Testis (tissue), 2 donors: Measurements from ENCODE around the gene SHISA6.

Experiments
- POLR2A ChIP-seq: fragments of 450-650 bp; IDR thresholded peaks from one replicate; pipeline ENCODE4 v1.6.1; 2017; ENCODE audit warnings: antibody characterized with exemption, mild to moderate bottlenecking, moderate library complexity
- TF ChIP-seq, protein P1 (sequence below), 3 experiments: fragments of 450-650 bp in 2 of 3; fragments of 200-600 bp in 1 of 3; sonication (generic) in 1 of 3; IDR thresholded peaks; one replicate each; pipeline ENCODE4 v1.5.1; 2016 to 2019; ENCODE audit warnings: antibody characterized with exemption in 3 of 3, mild to moderate bottlenecking in 2 of 3, moderate library complexity in 1 of 3

DNA sequence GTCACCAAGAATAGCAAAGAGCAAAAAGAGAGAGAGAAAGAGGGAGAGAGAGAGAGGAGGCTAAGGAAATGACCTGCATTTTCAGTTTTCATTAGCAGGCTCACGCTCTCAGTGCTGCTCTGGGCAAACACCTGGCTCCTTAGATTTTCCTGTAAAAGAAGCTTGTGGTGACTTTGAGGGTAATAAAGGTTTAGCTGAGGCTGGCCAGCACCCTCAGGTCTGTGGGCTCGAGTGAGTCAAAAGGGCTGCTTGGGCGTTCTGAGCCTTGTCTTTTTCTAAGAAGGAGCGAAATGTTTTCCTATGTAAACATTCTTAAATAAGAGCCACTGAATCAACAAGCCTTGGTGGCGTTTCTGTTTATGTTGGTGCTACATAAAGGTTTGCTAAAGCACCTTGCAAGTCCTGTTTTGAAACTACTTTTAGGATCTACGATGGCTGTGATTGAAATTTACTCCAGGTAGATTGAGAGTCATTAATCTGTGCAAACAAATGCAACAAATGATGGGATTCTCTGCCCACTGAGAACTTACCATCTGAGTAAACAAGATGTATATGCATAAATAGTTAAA lies 38.8 kb downstream of the SHISA6 start:
- TF ChIP-seq, protein P1, sequence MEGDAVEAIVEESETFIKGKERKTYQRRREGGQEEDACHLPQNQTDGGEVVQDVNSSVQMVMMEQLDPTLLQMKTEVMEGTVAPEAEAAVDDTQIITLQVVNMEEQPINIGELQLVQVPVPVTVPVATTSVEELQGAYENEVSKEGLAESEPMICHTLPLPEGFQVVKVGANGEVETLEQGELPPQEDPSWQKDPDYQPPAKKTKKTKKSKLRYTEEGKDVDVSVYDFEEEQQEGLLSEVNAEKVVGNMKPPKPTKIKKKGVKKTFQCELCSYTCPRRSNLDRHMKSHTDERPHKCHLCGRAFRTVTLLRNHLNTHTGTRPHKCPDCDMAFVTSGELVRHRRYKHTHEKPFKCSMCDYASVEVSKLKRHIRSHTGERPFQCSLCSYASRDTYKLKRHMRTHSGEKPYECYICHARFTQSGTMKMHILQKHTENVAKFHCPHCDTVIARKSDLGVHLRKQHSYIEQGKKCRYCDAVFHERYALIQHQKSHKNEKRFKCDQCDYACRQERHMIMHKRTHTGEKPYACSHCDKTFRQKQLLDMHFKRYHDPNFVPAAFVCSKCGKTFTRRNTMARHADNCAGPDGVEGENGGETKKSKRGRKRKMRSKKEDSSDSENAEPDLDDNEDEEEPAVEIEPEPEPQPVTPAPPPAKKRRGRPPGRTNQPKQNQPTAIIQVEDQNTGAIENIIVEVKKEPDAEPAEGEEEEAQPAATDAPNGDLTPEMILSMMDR (IDR thresholded peaks at IDR 0.05): no peak
- TF ChIP-seq POLR2A: no peak
